ENCODE results near the gene PMVK. TPM values are rescaled to one million over a fixed set of nuclear protein-coding genes. Genes with fewer than 3 reads are reported as not detected.

The PMVK gene
- total and polyA plus RNA-seq, 5 donors: 51.5 to 74.3 (median 64.3) TPM

DNA sequence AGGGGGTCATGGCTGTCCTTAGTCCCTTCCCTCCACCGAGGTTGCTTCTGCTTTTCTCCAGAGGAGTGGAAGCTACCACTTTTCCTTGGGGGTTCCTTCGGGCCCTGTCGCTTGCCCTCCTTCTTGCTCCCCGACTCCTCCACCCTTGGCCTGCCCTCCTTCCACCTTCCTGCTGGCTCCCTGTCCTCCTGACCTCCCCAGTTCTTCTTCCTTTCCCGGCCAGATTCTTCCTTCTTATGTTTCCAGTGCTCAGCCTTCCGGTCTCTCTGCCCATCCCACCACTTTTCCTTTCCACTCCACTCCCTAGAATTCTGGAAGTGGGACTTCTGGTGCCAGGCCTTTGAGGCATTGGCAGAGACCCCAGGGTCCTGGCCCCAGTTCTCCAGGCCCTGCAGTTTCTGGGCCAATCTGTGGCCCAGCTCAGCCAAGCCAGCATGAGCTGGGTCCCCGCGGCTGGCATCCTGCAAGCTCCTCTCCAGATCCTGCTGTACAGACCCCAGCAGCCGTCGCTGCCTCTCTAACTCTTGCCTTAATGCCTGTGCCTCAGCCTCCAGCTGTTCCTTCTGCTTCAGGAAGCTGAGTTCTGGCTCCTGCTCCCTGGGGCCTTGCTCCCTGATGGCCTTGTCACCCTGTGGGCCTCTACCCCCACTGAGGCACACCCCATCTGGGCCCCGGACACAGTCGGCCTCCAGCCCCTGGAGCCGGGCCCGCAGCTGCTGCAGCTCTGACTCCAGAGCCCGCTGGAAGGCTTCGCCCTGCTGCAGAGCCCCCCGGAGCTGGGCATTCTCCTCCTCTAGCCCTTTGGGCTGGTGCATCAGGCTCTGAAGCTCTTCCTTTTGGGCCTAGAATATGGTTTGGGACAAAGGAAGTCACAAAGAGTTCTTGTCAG lies 9.7 kb upstream of the PMVK start:
- H3K27ac ChIP-seq (ENCODE audit: low read length): no peak overlapping the region
- H3K27me3 ChIP-seq (ENCODE audit: control insufficient read depth, insufficient read depth): no peaks in the 10 kb centered on the region
- ATAC-seq (no peak), DNase-seq (peak in 1 of 3 donors; percentile 21)
- intact Hi-C loops (cut with DNase I): no loop called here
- 78% methylated on average over 17 of the region's 17 CpGs for WGBS
- H3K4me1 ChIP-seq (ENCODE audit: control insufficient read depth, insufficient read depth, low read length): peaks cover 3% of the 10 kb centered on the region
- H3K4me3 ChIP-seq (ENCODE audit: low read length): no peak overlapping the region
- no peaks in the 10 kb centered on the region for H3K9me3 ChIP-seq (ENCODE audit: control insufficient read depth, low read length)

DNA sequence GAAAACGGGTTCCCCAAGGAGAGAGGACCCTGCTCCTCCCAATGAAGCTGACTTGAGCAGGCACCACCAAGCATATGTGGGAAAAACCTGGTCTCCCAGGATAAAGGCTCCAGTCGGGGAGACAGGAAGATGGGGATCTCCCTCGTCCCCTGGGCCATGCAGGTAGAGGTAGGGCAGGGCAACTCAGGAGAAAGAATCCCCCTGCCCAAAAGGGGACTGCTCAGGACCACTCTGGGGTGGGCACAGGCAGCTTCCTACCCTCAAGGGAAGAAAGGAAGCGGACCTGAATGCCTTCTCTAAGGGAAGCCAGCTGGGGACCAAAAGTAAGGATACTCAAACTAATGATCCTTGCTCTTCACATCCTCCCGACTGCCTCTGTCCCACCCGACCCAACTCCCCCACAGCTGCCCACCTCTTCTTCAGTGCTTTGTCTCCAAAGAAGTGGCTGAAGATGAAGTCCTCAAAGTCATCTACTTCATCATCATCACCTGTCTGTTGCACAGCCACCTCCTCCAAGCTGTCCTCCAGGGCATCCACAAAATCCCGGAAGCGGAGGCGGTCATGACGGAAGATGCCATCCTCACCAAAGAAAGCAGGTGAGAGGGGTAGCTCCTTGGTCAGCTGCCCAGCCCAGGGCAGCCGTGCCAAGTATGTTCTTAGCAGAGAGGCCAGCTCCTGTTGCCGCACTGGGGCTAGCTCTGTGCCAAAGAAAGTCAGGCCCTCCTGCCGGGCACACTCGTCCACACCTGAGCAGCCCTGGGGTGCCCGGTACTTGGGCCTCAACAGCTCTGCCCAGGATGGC lies 8.8 kb upstream of the PMVK start:
- 80% methylated on average over 15 of the region's 15 CpGs for WGBS
- Histone ChIP-seq H3K4me3 (ENCODE audit: low read length) (no peak overlapping the region), H3K9me3 (ENCODE audit: control insufficient read depth, low read length) (no peaks in the 10 kb centered on the region), H3K4me1 (ENCODE audit: control insufficient read depth, insufficient read depth, low read length) (peaks cover 3% of the 10 kb centered on the region), H3K27ac (ENCODE audit: low read length) (peak overlapping the region; percentile 9), H3K27me3 (ENCODE audit: control insufficient read depth, insufficient read depth) (no peaks in the 10 kb centered on the region)
- intact Hi-C loops (cut with DNase I): no loop called here
- DNase-seq (no peak), ATAC-seq (no peak)

DNA sequence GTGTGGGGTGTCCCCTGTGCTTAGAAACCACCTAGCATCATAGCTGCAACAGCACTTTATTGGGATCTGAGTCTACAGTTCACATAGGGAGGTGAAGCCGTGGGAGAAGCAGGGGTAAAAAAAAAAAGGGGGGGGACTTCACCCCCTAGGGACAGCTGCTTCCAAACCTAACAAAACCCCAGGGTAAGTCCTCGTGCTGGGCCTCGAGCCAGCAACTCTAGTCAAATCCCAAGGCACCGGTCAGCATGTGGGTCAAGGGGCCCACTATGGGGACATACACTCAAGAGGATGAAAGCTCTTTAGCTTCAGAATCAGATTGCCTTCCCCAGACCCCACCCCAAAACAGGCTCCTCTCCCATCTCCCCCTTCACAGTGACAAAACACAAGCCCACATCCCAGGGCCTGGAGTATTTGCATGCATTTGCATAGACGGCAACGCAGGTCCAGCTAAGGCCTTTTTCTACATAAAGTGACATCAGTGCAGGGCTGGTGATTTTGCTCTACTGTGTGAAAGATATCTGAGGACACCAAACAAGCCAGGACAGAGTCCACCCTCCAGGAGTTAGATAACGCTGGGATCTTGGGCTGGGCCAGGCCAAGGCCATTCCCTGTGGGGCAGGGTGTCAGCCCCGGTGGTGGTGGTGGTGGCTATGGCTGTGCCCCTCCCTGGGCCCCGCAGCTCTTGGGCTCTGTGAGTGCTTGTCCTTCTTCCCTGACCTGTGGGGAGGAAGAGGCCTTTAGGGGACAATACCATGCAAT lies 8.1 kb upstream of the PMVK start:
- ATAC-seq (no peak), DNase-seq (peak in 1 of 3 donors; percentile 74)
- WGBS: 38% methylated on average over 9 of the region's 9 CpGs
- Histone ChIP-seq H3K9me3 (ENCODE audit: control insufficient read depth, low read length) (no peaks in the 10 kb centered on the region), H3K27ac (ENCODE audit: low read length) (peak overlapping the region; percentile 42), H3K4me1 (ENCODE audit: control insufficient read depth, insufficient read depth, low read length) (peaks cover 6% of the 10 kb centered on the region), H3K27me3 (ENCODE audit: control insufficient read depth, insufficient read depth) (no peaks in the 10 kb centered on the region), H3K4me3 (ENCODE audit: low read length) (no peak overlapping the region)
- intact Hi-C loops (cut with DNase I): no loop called here

DNA sequence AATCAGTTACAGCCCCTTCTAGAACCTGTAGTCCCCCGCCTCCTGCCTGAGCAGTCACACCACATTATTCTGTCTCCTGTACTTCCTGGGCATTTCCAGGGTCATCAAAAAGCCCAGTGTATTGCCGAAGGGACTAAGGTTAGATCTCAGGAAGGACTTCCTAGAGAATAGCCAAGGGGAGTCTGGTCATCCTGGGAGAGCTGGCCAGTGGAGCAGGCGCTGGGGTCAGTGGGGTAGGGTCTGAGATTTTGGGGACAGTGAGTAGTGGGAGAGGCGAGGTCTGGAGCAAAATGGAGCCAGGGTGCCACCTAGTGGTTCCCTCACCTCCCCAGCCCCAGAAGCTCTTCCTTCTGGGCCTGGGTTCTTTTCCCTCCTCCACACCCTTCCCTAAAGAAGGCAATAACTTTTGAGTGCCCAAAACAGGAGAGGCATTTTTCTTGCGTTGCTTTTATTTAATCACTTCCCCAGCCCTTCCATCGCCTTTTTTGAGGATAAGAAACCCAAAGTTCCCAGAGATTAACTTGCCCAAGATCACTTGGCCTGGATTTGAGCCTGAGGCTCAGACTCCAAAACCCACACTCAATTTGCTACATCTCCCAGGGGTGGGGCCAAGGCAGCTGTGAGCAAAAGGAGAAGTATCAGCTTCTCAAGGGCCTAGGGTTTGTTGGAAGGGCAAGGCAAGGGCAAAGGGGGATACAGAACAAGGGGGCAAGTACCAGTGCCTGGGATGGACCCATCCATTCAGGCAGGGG lies 7.3 kb upstream of the PMVK start:
- intact Hi-C loops (cut with DNase I): no loop called here
- DNase-seq: peak in 2 of 3 donors; percentile 64 to 73
- Histone ChIP-seq H3K27ac (ENCODE audit: low read length) (peak overlapping the region; percentile 42), H3K27me3 (ENCODE audit: control insufficient read depth, insufficient read depth) (no peaks in the 10 kb centered on the region), H3K4me1 (ENCODE audit: control insufficient read depth, insufficient read depth, low read length) (peaks cover 6% of the 10 kb centered on the region), H3K9me3 (ENCODE audit: control insufficient read depth, low read length) (no peaks in the 10 kb centered on the region), H3K4me3 (ENCODE audit: low read length) (no peak overlapping the region)
- WGBS: 41% methylated on average over 6 of the region's 6 CpGs
- ATAC-seq: peak; percentile 32 to 48

DNA sequence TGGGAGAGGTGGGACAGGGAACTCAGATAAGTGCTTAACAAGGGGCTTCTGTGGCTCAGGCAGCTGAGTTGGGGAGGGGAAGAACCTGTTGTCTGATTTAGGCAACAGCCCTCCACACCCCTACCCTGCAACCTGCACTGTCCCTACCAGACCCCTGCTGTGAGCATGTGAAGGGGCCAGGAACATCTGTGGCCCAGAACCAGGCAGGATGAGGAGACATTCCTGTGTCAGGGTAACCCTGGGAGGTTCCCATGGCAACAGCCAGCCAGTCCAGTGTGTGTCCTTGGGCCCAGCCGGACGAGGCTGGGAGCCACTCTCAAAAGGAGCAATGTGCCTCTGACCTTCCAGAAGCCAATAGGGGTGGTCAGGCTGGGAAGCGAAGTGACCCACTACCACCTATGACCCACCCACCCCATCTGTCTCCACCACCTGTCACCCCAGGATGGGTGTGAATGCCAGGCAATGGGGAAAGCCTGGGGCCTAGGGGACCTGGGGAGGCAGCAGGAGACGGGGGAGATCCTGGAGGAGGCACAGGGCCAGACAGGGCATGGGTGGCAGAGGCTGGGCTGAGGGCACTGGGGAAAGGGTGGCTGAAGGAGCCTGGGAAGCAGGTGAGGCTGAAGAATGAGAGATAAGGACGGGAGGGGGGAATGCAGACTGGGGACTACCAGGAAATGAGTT lies 5.0 kb upstream of the PMVK start:
- intact Hi-C loops (cut with DNase I): no loop called here
- no peak for ATAC-seq
- peaks cover 9% of the 10 kb centered on the region for H3K4me1 ChIP-seq (ENCODE audit: control insufficient read depth, insufficient read depth, low read length)
- no peaks in the 10 kb centered on the region for H3K9me3 ChIP-seq (ENCODE audit: control insufficient read depth, low read length)
- DNase-seq: no peak
- no peak overlapping the region for H3K27ac ChIP-seq (ENCODE audit: low read length)
- 63% methylated on average over 5 of the region's 5 CpGs for WGBS
- H3K27me3 ChIP-seq (ENCODE audit: control insufficient read depth, insufficient read depth): no peaks in the 10 kb centered on the region
- H3K4me3 ChIP-seq (ENCODE audit: low read length): no peak overlapping the region

DNA sequence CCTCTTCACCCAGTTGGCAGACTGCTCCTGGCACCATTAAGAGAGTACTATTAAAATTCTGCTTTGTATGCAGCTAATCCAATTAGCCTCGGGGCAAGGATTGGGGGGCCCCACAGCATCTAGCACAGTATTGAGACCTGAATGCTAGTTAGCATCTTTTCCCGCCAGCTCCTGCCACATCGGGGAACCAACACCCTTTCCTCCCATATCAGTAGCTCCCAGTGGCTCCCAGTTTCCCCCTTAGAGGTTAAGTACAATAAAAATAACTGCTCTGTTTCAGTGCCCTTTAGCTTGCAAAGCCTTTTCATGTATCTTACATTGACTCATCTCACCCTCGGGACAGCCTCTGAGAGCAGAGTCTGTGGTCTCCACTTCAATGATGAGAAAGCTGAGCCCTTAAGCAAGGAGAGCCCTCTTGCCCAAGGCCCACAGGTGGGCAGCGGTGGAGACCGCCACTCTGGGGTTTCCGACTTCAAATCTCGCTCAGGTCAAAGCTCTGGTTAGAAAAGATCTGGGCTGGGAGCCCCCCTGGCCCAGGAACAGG lies 4.2 kb upstream of the PMVK start:
- peaks cover 10% of the 10 kb centered on the region for H3K4me1 ChIP-seq (ENCODE audit: control insufficient read depth, insufficient read depth, low read length)
- no peak for ATAC-seq
- no peak overlapping the region for H3K27ac ChIP-seq (ENCODE audit: low read length)
- H3K27me3 ChIP-seq (ENCODE audit: control insufficient read depth, insufficient read depth): no peaks in the 10 kb centered on the region
- no peak for DNase-seq
- 75% methylated on average over 8 of the region's 8 CpGs for WGBS
- intact Hi-C loops (cut with DNase I): no loop called here
- H3K9me3 ChIP-seq (ENCODE audit: control insufficient read depth, low read length): no peaks in the 10 kb centered on the region
- no peak overlapping the region for H3K4me3 ChIP-seq (ENCODE audit: low read length)

DNA sequence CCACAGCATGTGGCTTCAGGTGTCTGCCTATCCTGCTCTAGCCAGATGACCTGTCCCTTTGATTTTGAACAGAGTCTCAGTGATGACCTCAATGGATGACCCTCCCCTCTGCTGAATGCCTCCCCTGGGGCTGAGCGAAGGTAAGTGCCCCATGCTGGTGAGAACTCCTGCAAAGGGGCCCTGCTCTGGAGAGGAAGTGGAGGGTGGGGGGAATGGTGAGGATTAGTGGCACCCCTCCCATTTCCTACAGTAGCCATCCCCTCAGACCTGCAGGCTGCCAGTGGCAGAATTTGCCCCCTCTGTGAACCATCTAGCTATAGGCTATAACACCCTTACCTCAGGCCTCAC lies 3.7 kb upstream of the PMVK start:
- Histone ChIP-seq H3K4me3 (ENCODE audit: low read length) (no peak overlapping the region), H3K9me3 (ENCODE audit: control insufficient read depth, low read length) (no peaks in the 10 kb centered on the region), H3K27ac (ENCODE audit: low read length) (no peak overlapping the region), H3K27me3 (ENCODE audit: control insufficient read depth, insufficient read depth) (no peaks in the 10 kb centered on the region), H3K4me1 (ENCODE audit: control insufficient read depth, insufficient read depth, low read length) (peaks cover 12% of the 10 kb centered on the region)
- DNase-seq (no peak), ATAC-seq (no peak)
- intact Hi-C loops (cut with DNase I): no loop called here
- WGBS: 83% methylated on average over 1 of the region's 1 CpG

DNA sequence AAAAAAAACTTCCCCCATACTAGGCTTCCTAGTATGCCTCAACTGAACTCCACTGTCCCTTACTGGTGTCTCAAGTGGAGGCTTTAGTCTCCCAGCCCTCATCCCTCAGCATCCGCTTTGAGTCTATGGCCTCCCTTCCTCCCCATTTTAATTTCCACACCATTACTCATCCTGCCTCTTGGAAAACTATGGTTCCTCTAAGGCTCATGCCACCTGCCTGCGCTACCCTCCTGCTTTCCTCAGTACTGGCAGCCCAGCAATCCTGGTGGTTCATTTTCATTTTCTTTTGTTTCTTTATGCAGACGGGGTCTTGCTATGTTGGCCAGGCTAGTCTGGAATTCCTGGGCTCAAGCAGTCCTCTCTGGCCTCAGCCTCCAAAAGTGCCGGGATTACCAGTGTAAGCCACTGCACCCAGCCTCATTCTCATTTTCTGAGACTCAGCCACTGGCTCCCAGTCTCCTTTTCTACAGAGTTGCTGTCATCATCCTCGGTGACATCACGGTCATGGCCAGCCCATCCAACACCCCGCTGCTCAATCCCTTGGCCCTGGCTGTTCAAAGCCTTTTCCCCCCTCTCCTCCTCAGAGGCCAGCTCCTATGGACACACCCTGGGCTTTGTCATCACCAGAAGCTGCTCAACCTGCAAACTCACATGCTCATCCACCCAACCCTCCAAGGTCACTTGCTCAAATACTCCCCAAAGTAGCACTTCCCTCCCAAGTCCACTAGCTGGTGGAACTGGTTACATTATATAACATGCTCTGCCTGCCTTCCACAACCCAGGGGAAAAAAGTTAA lies 2.3 kb upstream of the PMVK start:
- intact Hi-C loops (cut with DNase I): no loop called here
- 93% methylated on average over 7 of the region's 7 CpGs for WGBS
- Histone ChIP-seq H3K27ac (ENCODE audit: low read length) (peak overlapping the region; percentile 31), H3K4me3 (ENCODE audit: low read length) (no peak overlapping the region), H3K4me1 (ENCODE audit: control insufficient read depth, insufficient read depth, low read length) (peaks cover 9% of the 10 kb centered on the region), H3K9me3 (ENCODE audit: control insufficient read depth, low read length) (no peaks in the 10 kb centered on the region), H3K27me3 (ENCODE audit: control insufficient read depth, insufficient read depth) (no peaks in the 10 kb centered on the region)
- DNase-seq: no peak
- ATAC-seq: no peak

DNA sequence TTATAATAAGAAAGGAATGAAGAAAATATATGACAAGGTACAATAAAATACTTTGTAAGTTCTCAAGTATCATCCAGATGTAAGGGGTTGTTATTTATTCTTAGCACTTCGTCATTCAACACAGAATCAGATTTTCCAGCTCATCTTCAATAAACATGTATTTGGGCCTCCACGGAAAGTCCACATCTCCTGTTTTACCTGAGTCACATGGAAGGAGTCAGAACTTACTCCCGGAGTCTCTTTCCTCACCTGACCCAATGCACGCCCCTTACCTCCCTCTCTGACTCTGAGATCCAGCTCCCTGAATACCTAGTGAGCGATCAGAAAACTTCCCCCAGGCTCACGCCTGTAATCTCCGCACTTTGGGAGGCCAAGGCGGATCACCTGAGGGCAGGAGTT lies 1.5 kb upstream of the PMVK start:
- ATAC-seq: no peak
- intact Hi-C loops (cut with DNase I): no loop called here
- H3K27ac ChIP-seq (ENCODE audit: low read length): peak overlapping the region; percentile 86

More for the DNA sequence above, 1.5 kb upstream of the PMVK start:
- 75% methylated on average over 8 of the region's 8 CpGs for WGBS
- H3K4me3 ChIP-seq (ENCODE audit: low read length): peak overlapping the region; percentile 74
- H3K27me3 ChIP-seq (ENCODE audit: control insufficient read depth, insufficient read depth): no peaks in the 10 kb centered on the region
- peaks cover 9% of the 10 kb centered on the region for H3K4me1 ChIP-seq (ENCODE audit: control insufficient read depth, insufficient read depth, low read length)
- H3K9me3 ChIP-seq (ENCODE audit: control insufficient read depth, low read length): no peaks in the 10 kb centered on the region
- DNase-seq: no peak

Data from right cardiac atrium (tissue), 5 donors.